ENCODE results near the gene USP19. TPM values are rescaled to one million over a fixed set of nuclear protein-coding genes. Genes with fewer than 3 reads are reported as not detected.
A peak's percentile ranks its signal among the peaks of the same experiment; 100 is the strongest.

USP19 gene
- total and polyA plus RNA-seq, 10 donors: 14.1 to 108 (median 62.2) TPM

- TF ChIP-seq POLR2AphosphoS5 (IDR thresholded peaks at IDR 0.05): no peak
- TF ChIP-seq, protein P1, sequence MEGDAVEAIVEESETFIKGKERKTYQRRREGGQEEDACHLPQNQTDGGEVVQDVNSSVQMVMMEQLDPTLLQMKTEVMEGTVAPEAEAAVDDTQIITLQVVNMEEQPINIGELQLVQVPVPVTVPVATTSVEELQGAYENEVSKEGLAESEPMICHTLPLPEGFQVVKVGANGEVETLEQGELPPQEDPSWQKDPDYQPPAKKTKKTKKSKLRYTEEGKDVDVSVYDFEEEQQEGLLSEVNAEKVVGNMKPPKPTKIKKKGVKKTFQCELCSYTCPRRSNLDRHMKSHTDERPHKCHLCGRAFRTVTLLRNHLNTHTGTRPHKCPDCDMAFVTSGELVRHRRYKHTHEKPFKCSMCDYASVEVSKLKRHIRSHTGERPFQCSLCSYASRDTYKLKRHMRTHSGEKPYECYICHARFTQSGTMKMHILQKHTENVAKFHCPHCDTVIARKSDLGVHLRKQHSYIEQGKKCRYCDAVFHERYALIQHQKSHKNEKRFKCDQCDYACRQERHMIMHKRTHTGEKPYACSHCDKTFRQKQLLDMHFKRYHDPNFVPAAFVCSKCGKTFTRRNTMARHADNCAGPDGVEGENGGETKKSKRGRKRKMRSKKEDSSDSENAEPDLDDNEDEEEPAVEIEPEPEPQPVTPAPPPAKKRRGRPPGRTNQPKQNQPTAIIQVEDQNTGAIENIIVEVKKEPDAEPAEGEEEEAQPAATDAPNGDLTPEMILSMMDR (IDR thresholded peaks at IDR 0.05 in 8 of 11, conservative IDR thresholded peaks at IDR 0.05 in 3 of 11): no peak
- TF ChIP-seq POLR2A (IDR thresholded peaks at IDR 0.05): no peak
- intact Hi-C loops (cut with DNase I; ENCODE audit: low total_unique reads): no loop called here
- no peak overlapping the region for H3K27ac ChIP-seq
- peaks cover 0 to 53% (median 8%) of the 10 kb centered on the region in 6 donors for H3K4me1 ChIP-seq
- H3K27me3 ChIP-seq (replicated peaks in 1 of 7): no peaks in the 10 kb centered on the region
- no peaks in the 10 kb centered on the region for H3K9me3 ChIP-seq
- peaks cover under 1 to 80% (median 45%) of the 10 kb centered on the region in 6 donors for H3K36me3 ChIP-seq
- no peak overlapping the region for H3K4me3 ChIP-seq
- DNase-seq: no peak
- 92 to 95% (median 94%) methylated on average over 2 of the region's 2 CpGs for WGBS, 5 donors
Observed at GRCh38 chr3:49079270-49079669, 41.4 kb downstream of the USP19 start.

DNA sequence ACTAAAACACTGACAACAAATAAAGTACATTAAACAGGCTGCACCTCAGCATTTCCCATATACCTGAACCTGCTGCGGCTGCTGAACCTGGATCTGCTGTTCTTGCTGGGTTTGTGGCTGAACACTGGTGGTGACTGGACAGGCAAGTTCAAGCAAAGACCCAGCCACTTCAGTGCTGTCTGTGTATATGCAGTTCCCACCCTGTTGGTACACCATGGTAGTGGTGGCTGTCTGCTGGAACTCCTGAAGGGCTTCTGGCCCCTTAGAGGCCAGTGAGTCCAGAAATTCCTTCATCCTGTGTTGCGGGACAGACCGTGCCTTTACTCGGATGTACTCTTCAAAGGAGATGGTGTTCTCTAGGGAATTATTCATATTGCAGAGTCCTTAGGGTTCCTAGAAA lies 44.0 kb downstream of the USP19 start:
- Histone ChIP-seq H3K9me3 (no peaks in the 10 kb centered on the region), H3K27me3 (replicated peaks in 1 of 7) (no peaks in the 10 kb centered on the region), H3K36me3 (peaks cover 3 to 86% (median 71%) of the 10 kb centered on the region in 6 donors), H3K27ac (no peak overlapping the region), H3K4me1 (peaks cover 0 to 35% (median 6%) of the 10 kb centered on the region in 6 donors), H3K4me3 (no peak overlapping the region)
- 93 to 100% (median 94%) methylated on average over 4 of the region's 4 CpGs for WGBS, 5 donors
- DNase-seq: no peak
- intact Hi-C loops (cut with DNase I; ENCODE audit: low total_unique reads): no loop called here
- TF ChIP-seq POLR2AphosphoS5 (IDR thresholded peaks at IDR 0.05) (no peak), POLR2A (IDR thresholded peaks at IDR 0.05) (no peak)
- TF ChIP-seq, protein P1 (IDR thresholded peaks at IDR 0.05 in 8 of 11, conservative IDR thresholded peaks at IDR 0.05 in 3 of 11): no peak

DNA sequence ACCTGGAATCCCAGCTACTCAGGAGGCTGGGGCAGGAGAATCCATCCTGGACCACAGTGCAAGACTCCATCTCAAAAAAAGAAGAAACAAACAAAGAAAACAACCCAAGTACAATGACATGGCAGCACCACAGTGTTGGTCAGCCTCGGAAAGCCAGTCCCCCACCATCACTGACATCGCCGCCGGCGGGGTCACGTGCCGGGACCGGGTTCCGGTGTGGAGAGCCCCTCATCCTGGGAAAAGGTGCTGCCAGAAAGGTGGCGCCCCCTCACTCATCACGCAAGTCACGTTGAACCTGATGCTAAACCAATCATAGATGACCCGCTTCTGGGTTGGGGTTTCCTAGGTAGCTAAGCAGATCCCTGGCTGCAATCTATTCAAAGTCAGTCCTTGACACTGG lies 44.5 kb downstream of the USP19 start:
- Histone ChIP-seq H3K4me3 (no peak overlapping the region), H3K9me3 (no peaks in the 10 kb centered on the region), H3K4me1 (peaks cover 0 to 30% (median 5%) of the 10 kb centered on the region in 6 donors), H3K27me3 (replicated peaks in 1 of 7) (no peaks in the 10 kb centered on the region), H3K36me3 (peaks cover 3 to 88% (median 76%) of the 10 kb centered on the region in 6 donors), H3K27ac (no peak overlapping the region)
- no peak for DNase-seq
- WGBS, 5 donors: 96 to 98% (median 97%) methylated on average over 13 of the region's 13 CpGs
- intact Hi-C loops (cut with DNase I; ENCODE audit: low total_unique reads): no loop called here
- TF ChIP-seq, protein P1 (IDR thresholded peaks at IDR 0.05 in 8 of 11, conservative IDR thresholded peaks at IDR 0.05 in 3 of 11): no peak
- TF ChIP-seq POLR2AphosphoS5 (IDR thresholded peaks at IDR 0.05): peak in 2 of 3 donors; percentile 18 to 60

Small RNAs within 50 kb of the gene (microRNA-seq; reads per million reads assigned to microRNA genes)
- 0 reads per million in 3 donors for gene MIR6890

Small RNAs within 50 kb of the gene (small RNA-seq; reads per million reads assigned to genes)
- gene RN7SL182P: 0 reads per million in 4 donors

Other genes starting within 250 kb of the USP19 start
- 10 to 100 TPM; 13.0 to 51.2 (median 26.8) TPM for gene SLC25A20, start 221.9 kb downstream of the USP19 start, total RNA-seq
- gene SLC25A20, start 221.9 kb downstream of the USP19 start, polyA plus RNA-seq: 10 to 100 TPM; 16.1 to 31.7 (median 17.0) TPM
- 100 to 1,000 TPM in 4 of 7 donors, 10 to 100 TPM in 3; 92.3 to 112 (median 101) TPM for gene ARIH2, start 202.0 kb downstream of the USP19 start, total RNA-seq
- 10 to 100 TPM; 25.2 to 53.3 (median 32.3) TPM for gene ARIH2, start 202.0 kb downstream of the USP19 start, polyA plus RNA-seq
- 10 to 100 TPM; 27.3 to 49.3 (median 32.6) TPM for gene P4HTM, start 130.6 kb downstream of the USP19 start, total RNA-seq
- gene P4HTM, start 130.6 kb downstream of the USP19 start, polyA plus RNA-seq: 10 to 100 TPM; 20.8 to 37.2 (median 25.7) TPM
- gene WDR6, start 113.4 kb downstream of the USP19 start, total RNA-seq: 100 to 1,000 TPM; 109 to 171 (median 141) TPM
- 100 to 1,000 TPM in 2 of 3 donors, 10 to 100 TPM in 1; 96.9 to 169 (median 161) TPM for gene WDR6, start 113.4 kb downstream of the USP19 start, polyA plus RNA-seq
- gene DALRD3, start 102.2 kb downstream of the USP19 start, total RNA-seq: 10 to 100 TPM; 16.4 to 27.5 (median 22.3) TPM
- gene DALRD3, start 102.2 kb downstream of the USP19 start, polyA plus RNA-seq: 10 to 100 TPM; 28.5 to 32.0 (median 30.1) TPM
- gene NDUFAF3, start 98.7 kb downstream of the USP19 start, total RNA-seq: 10 to 100 TPM; 63.8 to 98.5 (median 80.1) TPM
- 10 to 100 TPM; 69.1 to 88.4 (median 77.4) TPM for gene NDUFAF3, start 98.7 kb downstream of the USP19 start, polyA plus RNA-seq
- gene IMPDH2, start 91.4 kb downstream of the USP19 start, total RNA-seq: 100 to 1,000 TPM in 2 of 7 donors, 10 to 100 TPM in 5; 84.4 to 104 (median 90.8) TPM
- 100 to 1,000 TPM in 2 of 3 donors, 10 to 100 TPM in 1; 99.2 to 127 (median 102) TPM for gene IMPDH2, start 91.4 kb downstream of the USP19 start, polyA plus RNA-seq
- 100 to 1,000 TPM in 5 of 7 donors, 10 to 100 TPM in 2; 88.2 to 127 (median 105) TPM for gene QRICH1, start 26.8 kb downstream of the USP19 start, total RNA-seq
- gene QRICH1, start 26.8 kb downstream of the USP19 start, polyA plus RNA-seq: 10 to 100 TPM; 35.9 to 48.4 (median 47.6) TPM
- 100 to 1,000 TPM; 174 to 238 (median 212) TPM for gene QARS1, start 16.1 kb downstream of the USP19 start, total RNA-seq
- gene QARS1, start 16.1 kb downstream of the USP19 start, polyA plus RNA-seq: 100 to 1,000 TPM; 206 to 329 (median 239) TPM
- 100 to 1,000 TPM; 168 to 331 (median 284) TPM for gene LAMB2, start 12.2 kb upstream of the USP19 start, total RNA-seq
- gene LAMB2, start 12.2 kb upstream of the USP19 start, polyA plus RNA-seq: 100 to 1,000 TPM in 2 of 3 donors, 10 to 100 TPM in 1; 97.7 to 376 (median 264) TPM
- 10 to 100 TPM; 20.5 to 45.4 (median 28.8) TPM for gene CCDC71, start 45.5 kb upstream of the USP19 start, total RNA-seq
- gene CCDC71, start 45.5 kb upstream of the USP19 start, polyA plus RNA-seq: 10 to 100 TPM in 2 of 3 donors, 1 to 10 TPM in 1; 9.9 to 19.1 (median 16.3) TPM
- 10 to 100 TPM; 18.6 to 29.2 (median 21.9) TPM for gene KLHDC8B, start 50.8 kb upstream of the USP19 start, total RNA-seq
- gene KLHDC8B, start 50.8 kb upstream of the USP19 start, polyA plus RNA-seq: 10 to 100 TPM; 10.5 to 21.3 (median 19.5) TPM
- 10 to 100 TPM in 3 of 7 donors, 1 to 10 TPM in 4; 7.6 to 15.0 (median 9.3) TPM for gene C3orf62, start 156.4 kb upstream of the USP19 start, total RNA-seq
- gene C3orf62, start 156.4 kb upstream of the USP19 start, polyA plus RNA-seq: 1 to 10 TPM; 4.1 to 8.1 (median 8.0) TPM
- 100 to 1,000 TPM in 2 of 7 donors, 10 to 100 TPM in 5; 48.9 to 107 (median 84.5) TPM for gene USP4, start 219.2 kb upstream of the USP19 start, total RNA-seq
- 10 to 100 TPM; 28.1 to 52.2 (median 33.4) TPM for gene USP4, start 219.2 kb upstream of the USP19 start, polyA plus RNA-seq
- gene GPX1, start 237.5 kb upstream of the USP19 start, total RNA-seq: 100 to 1,000 TPM; 252 to 415 (median 300) TPM
- gene GPX1, start 237.5 kb upstream of the USP19 start, polyA plus RNA-seq: 100 to 1,000 TPM; 360 to 652 (median 488) TPM